ENCODE results near the gene CLIC4.

- no peak for TF ChIP-seq POLR2AphosphoS5 (IDR thresholded peaks at IDR 0.05; ENCODE audit: insufficient read depth in 1 of 2, low read depth in 1 of 2)
- no peak for TF ChIP-seq POLR2A (IDR thresholded peaks at IDR 0.05)
- TF ChIP-seq CTCF (IDR thresholded peaks at IDR 0.05) = no peak
Measured at GRCh38 chr1:24828887-24829192, 83.6 kb downstream of the CLIC4 start.
